Measurements from ENCODE around the gene PITPNC1. TPM values are rescaled to one million over a fixed set of nuclear protein-coding genes. Genes with fewer than 3 reads are reported as not detected.
"Not testable (repeated sequence)": the region's sequence is repeated elsewhere in the genome, so short reads cannot be mapped to it uniquely, and the experiment has no call there.

PITPNC1 gene
- total RNA-seq, 1 donor from 2014 or later, result 42.9 TPM

DNA sequence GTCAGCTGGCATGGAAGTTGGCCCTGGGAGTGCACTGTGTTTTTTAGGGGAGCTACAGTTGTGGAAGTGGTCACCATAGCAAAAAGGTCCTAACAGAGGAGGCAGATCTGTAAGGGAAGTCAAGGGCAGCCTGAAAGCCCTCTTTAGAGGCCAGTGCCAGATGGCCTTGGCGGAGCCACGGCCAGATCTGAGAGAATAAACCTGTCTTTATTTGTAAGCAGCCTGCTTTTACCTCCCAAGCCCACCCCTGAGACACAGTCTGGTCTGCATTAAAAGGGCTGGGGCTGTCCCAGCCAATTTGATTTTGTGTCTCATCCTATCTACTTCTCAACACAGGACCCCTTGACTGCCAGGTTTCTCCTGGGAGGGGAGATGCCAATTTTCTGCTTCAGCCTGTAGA is 289.6 kb downstream of the PITPNC1 start:
- intact Hi-C loops (cut with micrococcal nuclease), result no loop called here

- intact Hi-C loops (cut with micrococcal nuclease), result no loop called here
Observed at GRCh38 chr17:67671493-67671892, 294.4 kb downstream of the PITPNC1 start.

GRCh38 chr17:67672592-67673335 is 295.7 kb downstream of the PITPNC1 start:
- intact Hi-C loops (cut with micrococcal nuclease), result no loop called here

- intact Hi-C loops (cut with micrococcal nuclease), result no loop called here
Observed at GRCh38 chr17:67675481-67675880, 298.4 kb downstream of the PITPNC1 start.

DNA sequence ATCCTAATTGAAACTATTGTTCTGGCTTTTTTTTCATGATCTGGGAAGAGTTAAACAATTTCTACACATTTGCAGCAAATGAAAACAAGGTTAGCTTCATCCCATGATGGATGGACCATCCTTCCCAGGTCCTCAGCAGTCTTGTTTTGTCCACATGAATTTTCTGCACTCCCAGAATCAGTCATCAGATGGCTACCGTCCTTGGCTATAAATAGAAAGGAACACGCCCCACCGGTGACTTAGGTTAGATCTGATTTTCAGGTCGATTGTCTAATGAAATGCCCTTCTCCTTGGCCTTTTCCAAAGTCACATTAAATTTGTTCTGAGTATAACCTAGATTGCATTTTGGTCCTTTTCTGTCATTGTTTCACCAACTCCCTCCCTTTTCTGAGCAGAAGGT is 299.2 kb downstream of the PITPNC1 start:
- intact Hi-C loops (cut with micrococcal nuclease), result no loop called here

- intact Hi-C loops (cut with micrococcal nuclease), result no loop called here
Observed at GRCh38 chr17:67678414-67678813, 301.3 kb downstream of the PITPNC1 start.

- intact Hi-C loops (cut with micrococcal nuclease), result no loop called here
Observed at GRCh38 chr17:67679225-67679624, 302.1 kb downstream of the PITPNC1 start.

DNA sequence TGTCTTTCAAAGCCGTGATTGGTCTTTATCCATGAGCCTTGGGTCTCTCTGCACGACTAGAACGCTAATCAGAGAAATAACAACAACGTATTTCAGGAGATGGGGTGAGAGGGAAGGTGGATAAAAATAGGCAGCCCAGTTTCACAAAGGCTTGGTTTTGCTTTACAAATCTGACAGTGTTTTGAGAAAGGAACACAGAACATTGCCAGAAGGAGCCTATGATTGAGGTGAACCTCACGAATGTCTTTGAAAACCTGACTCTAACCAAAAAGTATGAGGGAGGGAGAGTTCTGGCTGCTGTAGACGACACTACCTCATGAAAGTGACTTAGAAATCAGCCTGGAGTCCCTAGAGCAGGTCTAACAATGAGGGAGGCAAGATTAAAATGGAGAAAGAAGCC is 302.6 kb downstream of the PITPNC1 start:
- intact Hi-C loops (cut with micrococcal nuclease), result no loop called here

DNA sequence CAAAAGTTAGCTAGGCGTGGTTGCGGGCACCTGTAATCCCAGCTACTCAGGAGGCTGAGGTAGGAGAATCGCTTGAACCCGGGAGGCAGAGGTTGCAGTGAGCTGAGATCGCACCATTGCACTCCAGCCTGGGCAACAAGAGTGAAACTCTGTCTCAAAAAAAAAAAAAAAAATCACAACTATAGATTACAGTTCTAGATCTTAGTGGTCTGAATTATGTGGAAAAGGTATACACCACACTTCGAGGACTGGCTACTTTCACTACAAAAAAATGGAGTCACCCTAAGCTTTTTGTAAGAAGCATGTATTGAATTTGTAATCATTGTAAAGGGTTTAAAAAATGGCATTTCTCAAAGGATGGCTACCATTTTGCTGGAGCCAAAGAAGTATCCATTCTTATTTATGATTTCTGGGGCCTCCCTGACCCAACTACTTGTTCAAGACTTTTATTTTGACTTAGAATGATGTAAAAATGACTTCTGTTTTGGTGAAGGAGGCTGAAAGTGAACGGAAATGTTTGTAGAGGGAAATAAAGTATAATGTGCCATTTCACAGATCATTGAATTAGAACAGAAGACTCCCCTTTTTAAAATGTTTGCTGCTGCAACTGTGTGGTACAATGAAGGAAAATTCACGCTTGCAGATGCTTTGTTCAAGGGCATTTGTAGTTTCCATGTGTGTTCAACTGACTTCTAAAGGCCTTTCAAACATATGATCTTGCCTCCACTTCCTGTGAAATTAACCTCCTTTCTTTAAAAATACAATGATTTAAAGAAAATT is 303.6 kb downstream of the PITPNC1 start:
- intact Hi-C loops (cut with micrococcal nuclease), result no loop called here

DNA sequence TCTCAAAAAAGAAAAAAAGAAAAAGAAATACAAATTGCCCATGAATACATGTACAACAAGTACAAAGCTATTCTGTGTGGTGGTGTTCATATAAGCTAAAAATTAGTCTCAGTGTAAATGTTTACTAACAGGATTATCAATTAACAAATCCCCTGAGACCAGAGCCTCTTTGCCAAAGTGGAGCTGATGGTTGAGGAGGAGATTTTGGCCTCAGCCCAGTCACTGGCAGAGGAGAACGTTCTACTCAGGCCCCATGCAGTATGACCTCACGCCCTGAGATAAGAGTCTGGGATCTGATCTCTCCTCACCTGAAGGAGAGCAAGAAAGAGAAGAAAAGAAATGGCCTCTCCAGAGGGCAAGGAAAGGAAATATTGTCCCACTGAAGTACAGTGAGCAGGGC is 305.1 kb downstream of the PITPNC1 start:
- intact Hi-C loops (cut with micrococcal nuclease), result no loop called here

- intact Hi-C loops (cut with micrococcal nuclease), result no loop called here
Observed at GRCh38 chr17:67685351-67685750, 308.3 kb downstream of the PITPNC1 start.

DNA sequence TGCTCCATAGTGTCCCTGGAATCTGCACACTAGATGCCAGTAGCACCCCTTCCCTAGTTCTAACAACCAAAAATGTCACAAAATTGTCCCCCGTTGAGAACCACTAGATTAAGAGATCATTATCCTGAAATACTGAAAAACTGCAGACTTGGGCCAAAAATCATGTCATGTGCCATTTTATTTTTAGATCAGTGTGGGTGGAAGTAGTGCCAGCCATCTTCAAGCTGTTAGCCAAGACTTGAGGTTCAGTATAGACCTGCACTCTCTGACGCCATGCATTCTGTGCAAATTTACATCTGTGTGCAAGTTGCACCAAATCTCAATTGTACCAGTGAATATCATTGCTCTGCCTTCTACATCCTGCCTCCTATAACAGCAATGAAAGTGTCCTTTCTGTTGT is 309.2 kb downstream of the PITPNC1 start:
- intact Hi-C loops (cut with micrococcal nuclease), result no loop called here

DNA sequence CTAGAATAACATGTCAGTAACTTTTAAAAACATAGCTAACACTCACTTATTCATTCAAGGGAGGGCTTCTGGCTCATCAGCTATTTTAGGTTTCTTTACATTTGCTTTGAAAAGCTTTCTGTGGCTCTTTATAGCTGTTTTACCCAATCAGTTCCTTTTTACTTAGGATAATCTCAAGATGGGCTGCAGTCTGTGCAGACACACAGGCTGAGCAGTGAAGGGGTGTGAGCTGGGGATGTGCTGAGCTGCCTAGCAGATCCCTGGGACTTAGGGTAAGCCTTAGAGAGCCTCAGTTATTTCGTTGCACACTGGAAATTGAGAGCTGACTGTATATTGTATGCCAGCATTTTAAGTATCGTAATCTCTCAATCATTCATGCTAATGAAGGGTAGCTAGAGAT is 310.4 kb downstream of the PITPNC1 start:
- intact Hi-C loops (cut with micrococcal nuclease), result no loop called here

DNA sequence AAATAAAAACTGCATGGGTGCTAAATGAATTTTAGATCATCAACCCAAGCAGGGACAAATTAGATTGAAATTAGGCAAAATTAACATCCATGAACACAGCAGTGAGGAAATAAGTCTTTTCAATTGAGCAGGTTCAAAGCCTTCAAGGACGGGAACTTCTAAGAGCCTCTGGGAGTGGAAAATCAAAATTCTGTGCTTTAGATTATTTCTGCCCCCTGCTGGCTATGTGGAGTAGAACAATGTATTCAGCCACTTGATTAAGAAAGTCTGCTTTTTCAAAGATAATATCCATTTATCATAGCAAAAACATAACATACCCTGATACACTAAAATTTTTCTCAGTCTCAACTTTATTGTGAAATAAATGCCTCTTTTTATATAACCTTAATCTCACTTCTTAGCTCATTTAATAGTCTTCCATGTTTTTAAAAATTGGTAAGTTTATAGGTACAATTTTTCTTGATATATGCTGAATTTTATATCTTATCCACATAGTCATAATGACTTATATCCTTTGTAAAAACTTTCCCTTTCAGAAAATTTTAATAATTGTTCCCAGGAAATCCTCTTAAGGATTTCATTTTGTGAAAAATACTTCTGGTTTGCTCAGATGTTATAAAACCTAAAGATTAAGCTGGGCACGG is 312.6 kb downstream of the PITPNC1 start:
- intact Hi-C loops (cut with micrococcal nuclease), result loop anchor here (1.0 to 2.0 kb wide), 5 partner anchors 27 to 329 kb away; partner anchors contain the start of genes NOL11 and PSMD12

DNA sequence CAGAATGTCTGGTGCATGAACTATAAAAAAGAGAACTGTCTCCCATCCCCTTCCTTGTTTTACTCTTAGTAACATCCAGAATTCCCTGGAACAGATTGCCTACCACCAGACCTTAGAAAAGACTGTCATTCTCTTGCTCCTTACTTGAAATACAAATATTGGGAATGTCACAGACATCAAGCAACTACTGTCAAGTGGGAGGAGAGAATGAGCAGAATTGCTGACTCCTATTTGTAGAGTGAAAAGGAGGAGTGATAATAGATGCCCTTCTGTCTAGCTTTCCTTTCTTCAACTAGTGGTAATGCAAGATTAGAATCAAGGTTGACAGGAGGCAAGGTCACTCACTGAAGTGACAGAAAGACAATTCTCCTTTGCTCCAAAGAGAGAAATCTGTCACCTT is 316.7 kb downstream of the PITPNC1 start:
- intact Hi-C loops (cut with micrococcal nuclease), result no loop called here

DNA sequence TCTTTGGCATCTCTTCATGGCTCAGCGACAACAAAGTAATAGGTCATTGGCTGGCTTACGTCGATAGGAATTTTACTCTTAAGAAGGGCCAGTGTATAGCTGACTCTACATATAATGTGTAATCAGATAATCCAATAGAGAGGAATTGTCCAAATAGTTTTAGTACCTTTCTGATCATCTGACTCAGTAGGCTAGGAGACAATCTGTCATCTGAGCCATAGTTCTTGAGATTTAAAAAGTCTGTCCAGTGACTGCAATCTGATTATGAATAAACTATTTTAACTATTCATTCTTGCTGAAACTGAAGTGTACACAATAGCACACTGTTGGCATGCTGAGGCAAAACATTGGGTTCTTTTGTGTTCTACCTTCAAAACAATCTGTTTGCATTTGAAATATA is 319.3 kb downstream of the PITPNC1 start:
- intact Hi-C loops (cut with micrococcal nuclease), result no loop called here

DNA sequence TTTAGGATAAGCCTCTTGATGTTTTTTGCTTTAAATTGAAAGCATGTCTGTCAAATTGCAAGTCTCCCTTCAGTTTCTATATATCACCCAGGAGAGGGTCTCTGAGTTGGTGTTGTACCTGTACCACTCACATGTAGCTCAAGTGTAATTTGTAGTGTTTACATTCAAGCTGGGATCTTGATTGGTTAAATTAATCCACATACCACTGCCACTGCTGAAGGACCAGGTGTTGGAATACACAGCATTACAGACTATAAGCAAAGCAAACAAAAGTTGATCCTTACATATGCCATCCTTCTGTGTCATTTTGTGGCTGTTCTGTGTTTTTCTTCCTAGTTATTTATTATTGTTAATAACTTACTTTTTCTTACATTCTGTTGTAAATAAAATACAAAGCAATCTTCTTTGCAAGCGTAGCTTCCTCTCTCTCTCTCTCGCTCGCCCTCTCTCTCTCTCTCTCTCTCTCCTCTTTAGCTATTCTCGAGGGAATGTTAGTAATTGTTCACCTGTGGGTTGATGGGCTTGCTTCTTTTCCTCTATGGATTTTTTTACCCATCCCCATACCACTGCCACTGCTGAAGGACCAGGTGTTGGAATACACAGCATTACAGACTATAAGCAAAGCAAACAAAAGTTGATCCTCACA is 319.9 kb downstream of the PITPNC1 start:
- intact Hi-C loops (cut with micrococcal nuclease), result no loop called here

DNA sequence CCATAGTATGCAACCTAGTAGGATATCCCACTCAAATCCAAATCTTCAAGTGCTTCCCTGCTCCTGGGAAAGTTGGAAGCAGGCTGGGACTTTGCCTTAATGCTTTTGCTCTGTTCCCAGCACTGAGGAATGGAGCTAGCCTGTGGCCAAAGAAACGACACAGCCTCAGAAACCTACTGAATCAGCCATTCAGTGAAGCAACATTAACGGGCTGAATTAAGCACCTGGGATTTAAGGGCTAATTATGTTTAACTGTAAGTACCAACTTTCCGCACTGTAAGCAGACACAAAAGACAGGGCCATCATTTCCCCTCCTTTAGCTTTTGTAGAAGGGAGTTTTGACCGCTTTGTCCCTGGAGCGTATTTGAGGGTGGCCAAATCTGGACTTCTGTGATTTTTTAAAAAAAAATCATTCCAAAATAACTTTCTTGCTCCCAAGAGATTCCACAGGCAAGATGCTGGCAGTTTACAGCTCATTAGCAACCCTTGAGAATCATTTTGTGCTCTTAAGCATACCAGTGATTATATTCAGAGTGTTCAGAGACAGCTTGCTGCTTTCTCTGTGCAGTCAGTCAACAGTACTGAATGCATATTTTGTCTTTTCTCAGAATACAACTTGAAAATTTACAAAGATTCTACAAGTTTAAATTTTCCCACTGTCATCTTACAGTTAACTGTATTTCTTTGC is 323.1 kb downstream of the PITPNC1 start:
- intact Hi-C loops (cut with micrococcal nuclease), result no loop called here

DNA sequence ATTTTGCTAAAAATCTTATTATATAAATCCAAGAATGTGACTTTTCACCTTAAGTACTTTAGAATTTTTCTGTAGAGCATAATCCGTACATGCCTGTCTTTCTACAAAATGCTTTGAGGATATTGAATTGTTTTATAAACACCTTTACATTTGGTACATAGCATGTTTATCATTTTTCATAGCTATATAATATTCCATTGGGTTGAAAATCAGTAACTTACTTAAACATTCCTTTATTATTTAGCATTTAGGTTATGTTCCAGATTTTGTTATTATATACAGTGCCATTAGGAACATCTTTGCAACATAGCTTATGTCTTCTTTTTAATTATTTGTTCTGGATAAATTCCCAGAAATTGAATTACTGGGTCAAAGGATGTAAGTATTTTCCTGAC is 323.6 kb downstream of the PITPNC1 start:
- intact Hi-C loops (cut with micrococcal nuclease), result no loop called here

DNA sequence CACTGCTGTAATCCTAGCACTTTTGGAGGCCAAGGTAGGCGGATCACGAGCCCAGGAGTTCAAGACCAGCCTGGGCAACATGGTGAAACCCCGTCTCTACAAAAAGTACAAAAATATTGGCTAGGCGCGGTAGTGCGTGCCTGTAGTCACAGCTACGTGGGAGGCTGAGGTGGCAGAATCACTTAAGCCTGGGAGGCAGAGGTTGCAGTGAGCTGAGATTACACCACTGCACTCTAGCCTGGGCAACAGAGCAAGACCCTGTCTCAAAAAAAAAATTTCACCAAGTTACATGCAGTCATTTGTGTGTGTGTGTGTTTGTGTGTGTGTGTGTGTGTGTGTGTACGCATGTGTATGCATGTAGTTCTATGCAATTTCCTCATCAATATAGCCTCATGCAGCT is 325.8 kb downstream of the PITPNC1 start:
- intact Hi-C loops (cut with micrococcal nuclease), result not testable (repeated sequence)

DNA sequence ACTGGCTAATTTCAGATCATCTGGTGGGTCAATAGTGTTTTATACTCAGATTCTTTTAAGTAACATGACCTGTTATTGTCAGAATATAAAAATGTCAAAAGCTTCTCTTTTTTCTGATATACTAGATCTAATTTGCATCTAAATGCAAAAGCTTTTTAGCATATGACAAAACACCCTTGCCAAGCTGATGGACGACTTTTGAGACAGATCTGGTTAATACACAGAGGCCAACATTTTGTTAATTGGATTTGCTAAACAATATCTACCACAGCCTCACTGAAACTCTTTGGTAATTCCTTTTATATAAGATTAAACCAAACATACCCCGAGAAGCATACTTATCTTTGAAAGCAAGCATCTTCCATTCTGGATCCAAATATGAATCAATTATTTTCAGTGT is 330.4 kb downstream of the PITPNC1 start:
- intact Hi-C loops (cut with micrococcal nuclease), result no loop called here
